SK-N-SH (cell line): ENCODE data around the gene TDP1. TPM values are rescaled to one million over a fixed set of nuclear protein-coding genes. Genes with fewer than 3 reads are reported as not detected.

Experiments
- CTCF ChIA-PET: fragments of 300-600, 350-600 bp; formaldehyde crosslinking; extraction: SDS; loops from one replicate; lab custom pipeline; 2021; lab: Yijun Ruan, JAX
- POLR2A ChIA-PET: fragments of 350-600 bp; sonication (Branson Sonifier 250); formaldehyde crosslinking; extraction: SDS; loops from one replicate; lab custom pipeline; 2020; ENCODE audit warnings: antibody characterized with exemption, inconsistent platforms; lab: Yijun Ruan, JAX
- DNase-seq: peaks from one replicate; pipeline ENCODE4 v3.0.0; 2012
- H2AFZ ChIP-seq: fragments of 200-600 bp; sonication (generic); 2 replicates; pipeline ENCODE4 v1.8.1; 2016; ENCODE audit warnings: antibody characterized with exemption, mild to moderate bottlenecking, low read depth
- H3F3A ChIP-seq: fragments of 200-600 bp; sonication (generic); replicated peaks from 2 replicates; pipeline ENCODE3; 2016; ENCODE audit warnings: antibody characterized with exemption, mild to moderate bottlenecking; ENCODE audit not compliant: insufficient read depth
- H3K27ac ChIP-seq, 2 experiments: fragments of 200-500 bp in 1 of 2; fragments of 200-600 bp in 1 of 2; sonication (Bioruptor generic) in 1 of 2; sonication (generic), shearing (Covaris generic) in 1 of 2; 2 replicates each; pipeline versions ENCODE4 v1.5.1 to v1.6.1; 2014 to 2016; ENCODE audit warnings: low read depth in 2 of 2, inconsistent platforms in 1 of 2, low read length in 1 of 2, mild to moderate bottlenecking in 1 of 2, mixed read lengths in 1 of 2
- H3K27me3 ChIP-seq: fragments of 200-600 bp; sonication (generic), shearing (Covaris generic); 2 replicates; pipeline ENCODE4 v1.6.1; 2016; ENCODE audit warnings: mixed run types; ENCODE audit not compliant: insufficient read depth
- H3K36me3 ChIP-seq, 2 experiments: fragments of 200-500 bp in 1 of 2; fragments of 200-600 bp in 1 of 2; sonication (Bioruptor generic) in 1 of 2; sonication (generic) in 1 of 2; replicated peaks in 1 of 2; 2 replicates each; pipeline versions ENCODE3 to v1.5.1; 2014 to 2016; ENCODE audit warnings: low read length in 1 of 2, mild to moderate bottlenecking in 1 of 2; ENCODE audit not compliant: insufficient read depth in 2 of 2, control insufficient read depth in 1 of 2
- H3K4me1 ChIP-seq, 2 experiments: fragments of 200-500 bp in 1 of 2; fragments of 200-600 bp in 1 of 2; sonication (Bioruptor generic) in 1 of 2; sonication (generic), shearing (Covaris generic) in 1 of 2; 2 replicates each; pipeline versions ENCODE4 v1.5.1 to v1.6.1; 2014 to 2016; ENCODE audit warnings: low read depth in 1 of 2, low read length in 1 of 2, mixed run types in 1 of 2; ENCODE audit not compliant: insufficient read depth in 2 of 2, control insufficient read depth in 1 of 2
- H3K4me2 ChIP-seq: fragments of 200-600 bp; sonication (generic), shearing (Covaris generic); 2 replicates; pipeline ENCODE4 v1.6.1; 2017; ENCODE audit warnings: mixed run types
- H3K4me3 ChIP-seq, 2 experiments: fragments of 200-500 bp in 1 of 2; fragments of 200-600 bp in 1 of 2; sonication (Bioruptor generic) in 1 of 2; sonication (generic), shearing (Covaris generic) in 1 of 2; 2 replicates each; pipeline versions ENCODE4 v1.5.1 to v1.8.1; 2014 to 2016; ENCODE audit warnings: low read depth in 2 of 2, inconsistent platforms in 1 of 2, low read length in 1 of 2, mild to moderate bottlenecking in 1 of 2, mixed read lengths in 1 of 2, moderate library complexity in 1 of 2
- H3K79me2 ChIP-seq: fragments of 200-600 bp; sonication (generic); 2 replicates; pipeline ENCODE4 v1.8.1; 2017; ENCODE audit warnings: mild to moderate bottlenecking; ENCODE audit not compliant: insufficient read depth
- H3K9ac ChIP-seq: fragments of 200-600 bp; sonication (generic); 2 replicates; pipeline ENCODE4 v1.6.1; 2017; ENCODE audit warnings: mixed run types
- H3K9me2 ChIP-seq: fragments of 200-600 bp; sonication (generic); 2 replicates; pipeline ENCODE4 v1.6.1; 2017; ENCODE audit warnings: mixed run types
- H3K9me3 ChIP-seq: fragments of 200-600 bp; sonication (generic); 2 replicates; pipeline ENCODE4 v1.6.1; 2017; ENCODE audit warnings: mixed run types, mild to moderate bottlenecking, moderate library complexity
- H4K20me1 ChIP-seq: fragments of 200-600 bp; sonication (generic); 2 replicates; pipeline ENCODE4 v1.6.1; 2017; ENCODE audit warnings: mild to moderate bottlenecking, mixed run types; ENCODE audit not compliant: insufficient read depth
- CTCF ChIP-seq: fragments of 200-600 bp; sonication (generic); IDR thresholded peaks from 2 replicates; pipeline ENCODE4 v1.6.1; 2017; ENCODE audit warnings: antibody characterized with exemption, mild to moderate bottlenecking, moderate library complexity
- ELF1 ChIP-seq: IDR thresholded peaks from 2 replicates; pipeline ENCODE4 v1.4.0; 2012
- EP300 ChIP-seq, 2 experiments: IDR thresholded peaks; 2 replicates each; pipeline versions ENCODE4 v1.4.0 to v1.6.1; 2012; ENCODE audit warnings: borderline replicate concordance in 1 of 2, low read depth in 1 of 2, low read length in 1 of 2
- EZH2phosphoT487 ChIP-seq: fragments of 200-600 bp; sonication (generic); IDR thresholded peaks from 2 replicates; pipeline ENCODE4 v1.6.1; 2017; ENCODE audit warnings: low read depth, mixed run types, mild to moderate bottlenecking, antibody characterized with exemption, moderate library complexity, borderline replicate concordance
- FOXM1 ChIP-seq: IDR thresholded peaks from 2 replicates; pipeline ENCODE4 v1.4.0; 2012; ENCODE audit warnings: low read depth, mild to moderate bottlenecking
- JUND ChIP-seq: IDR thresholded peaks from 2 replicates; pipeline ENCODE4 v1.4.0; 2012
- NFIC ChIP-seq: IDR thresholded peaks from 2 replicates; pipeline ENCODE4 v1.4.0; 2012; ENCODE audit warnings: borderline replicate concordance
- PBX3 ChIP-seq: IDR thresholded peaks from 2 replicates; pipeline ENCODE4; 2012
- RCOR1 ChIP-seq: fragments of 150-350 bp; IDR thresholded peaks from 2 replicates; pipeline ENCODE4 v1.6.1; 2017; ENCODE audit warnings: antibody characterized with exemption, low read length
- RFX5 ChIP-seq: IDR thresholded peaks from 2 replicates; pipeline ENCODE4 v1.6.1; 2012; ENCODE audit warnings: mild to moderate bottlenecking, improper control_type of control experiment, low read length
- RXRA ChIP-seq: IDR thresholded peaks from 2 replicates; pipeline ENCODE4 v1.4.0; 2012; ENCODE audit warnings: low read depth, mild to moderate bottlenecking, borderline replicate concordance
- TAF1 ChIP-seq: IDR thresholded peaks from 2 replicates; pipeline ENCODE4 v1.6.1; 2012; ENCODE audit warnings: low read depth, mild to moderate bottlenecking, low read length, moderate library complexity, borderline replicate concordance
- TCF12 ChIP-seq: IDR thresholded peaks from 2 replicates; pipeline ENCODE4 v1.4.0; 2012
- TEAD4 ChIP-seq: IDR thresholded peaks from 2 replicates; pipeline ENCODE4 v1.4.0; 2012; ENCODE audit warnings: mild to moderate bottlenecking, borderline replicate concordance; ENCODE audit not compliant: insufficient read depth
- USF2 ChIP-seq: fragments of 150-350 bp; IDR thresholded peaks from 2 replicates; pipeline ENCODE4 v1.6.1; 2017; ENCODE audit warnings: antibody characterized with exemption, low read length, low read depth, borderline replicate concordance
- YY1 ChIP-seq: IDR thresholded peaks from 2 replicates; pipeline ENCODE4 v1.4.0; 2012; ENCODE audit warnings: low read depth, mild to moderate bottlenecking
- WGBS: methylation state at CpG from one replicate; pipeline ENCODE4 v1.1.6; 2017; ENCODE audit warnings: low lambda C conversion rate; 5-methylcytosine and 5-hydroxymethylcytosine counted together
- polyA plus RNA-seq, 3 experiments: library from polyadenylated mRNA; depleted of rRNA; stranded (reverse); fragments of >200 nt; gene quantifications; 2 replicates each; pipeline ENCODE4 v1.2.3, GENCODE V29; 2012

Gene TDP1
- polyA plus RNA-seq, 1 of the 3 experiments (the other 2 are of a cell fraction), result 14.5 TPM

- peak; percentile 50 for DNase-seq
- Histone ChIP-seq H3K79me2 (no peaks in the 10 kb centered on the region), H3K9me2 (no peaks in the 10 kb centered on the region), H3K4me2 (no peak overlapping the region), H3K36me3 (no peaks in the 10 kb centered on the region), H3K4me1 (peaks cover 0 to 3% of the 10 kb centered on the region in 2 experiments; a peak in 1 of 4 replicates), H2AFZ (no peak overlapping the region), H3K9me3 (no peaks in the 10 kb centered on the region), H4K20me1 (no peaks in the 10 kb centered on the region), H3K27me3 (no peaks in the 10 kb centered on the region; the same call in 1 of the 2 replicates), H3K4me3 (no peak overlapping the region), H3K9ac (no peak overlapping the region), H3F3A (no peaks in the 10 kb centered on the region), H3K27ac (no peak overlapping the region)
- TF ChIP-seq PBX3 (peak; percentile 82), ELF1 (no peak), CTCF (no peak), USF2 (no peak), EZH2phosphoT487 (no peak), NFIC (peak; percentile 87), JUND (peak; percentile 40; the same call in 1 of the 2 replicates), RXRA (no peak), RFX5 (no peak), YY1 (no peak), TAF1 (no peak), RCOR1 (0 out of 2 replicates have a peak, but pooled peaks have one; percentile 31), FOXM1 (no peak), TCF12 (peak; percentile 75; the same call in 1 of the 2 replicates), EP300 (IDR thresholded peaks at IDR 0.05; ENCODE audit: borderline replicate concordance in 1 of 2, low read depth in 1 of 2, low read length in 1 of 2) (peak; percentile 22 to 39; a peak in 3 of 4 replicates), TEAD4 (0 out of 2 replicates have a peak, but pooled peaks have one; percentile 19)
- WGBS, result 0% methylated on average over 1 of the region's 1 CpG
- POLR2A ChIA-PET, result no interaction called here
- CTCF ChIA-PET, result interaction anchor here (0.8 to 1.0 kb wide), 2 partner anchors 19 to 118 kb away, joined by 4 read pairs; no protein-coding TSS in a partner anchor
Observed at GRCh38 chr14:90091393-90091792, 135.7 kb downstream of the TDP1 start.
